SU-DHL-6 (cell line): ENCODE results near the gene FBXO46.

Experiments used
- EZH2phosphoT487 ChIP-seq: fragments of 200-600 bp; sonication (generic), shearing (Covaris generic); conservative IDR thresholded peaks from 2 replicates; pipeline ENCODE4 v1.6.1; 2018; ENCODE audit warnings: mild to moderate bottlenecking, antibody characterized with exemption, low read length, moderate library complexity, mixed read lengths
- TF ChIP-seq, protein P1 (sequence below): fragments of 200-600 bp; sonication (generic); IDR thresholded peaks from one replicate; pipeline ENCODE4 v1.5.1; 2017; ENCODE audit warnings: antibody characterized with exemption, mild to moderate bottlenecking, low read length, moderate library complexity; ENCODE audit not compliant: insufficient read depth, poor library complexity, severe bottlenecking

DNA sequence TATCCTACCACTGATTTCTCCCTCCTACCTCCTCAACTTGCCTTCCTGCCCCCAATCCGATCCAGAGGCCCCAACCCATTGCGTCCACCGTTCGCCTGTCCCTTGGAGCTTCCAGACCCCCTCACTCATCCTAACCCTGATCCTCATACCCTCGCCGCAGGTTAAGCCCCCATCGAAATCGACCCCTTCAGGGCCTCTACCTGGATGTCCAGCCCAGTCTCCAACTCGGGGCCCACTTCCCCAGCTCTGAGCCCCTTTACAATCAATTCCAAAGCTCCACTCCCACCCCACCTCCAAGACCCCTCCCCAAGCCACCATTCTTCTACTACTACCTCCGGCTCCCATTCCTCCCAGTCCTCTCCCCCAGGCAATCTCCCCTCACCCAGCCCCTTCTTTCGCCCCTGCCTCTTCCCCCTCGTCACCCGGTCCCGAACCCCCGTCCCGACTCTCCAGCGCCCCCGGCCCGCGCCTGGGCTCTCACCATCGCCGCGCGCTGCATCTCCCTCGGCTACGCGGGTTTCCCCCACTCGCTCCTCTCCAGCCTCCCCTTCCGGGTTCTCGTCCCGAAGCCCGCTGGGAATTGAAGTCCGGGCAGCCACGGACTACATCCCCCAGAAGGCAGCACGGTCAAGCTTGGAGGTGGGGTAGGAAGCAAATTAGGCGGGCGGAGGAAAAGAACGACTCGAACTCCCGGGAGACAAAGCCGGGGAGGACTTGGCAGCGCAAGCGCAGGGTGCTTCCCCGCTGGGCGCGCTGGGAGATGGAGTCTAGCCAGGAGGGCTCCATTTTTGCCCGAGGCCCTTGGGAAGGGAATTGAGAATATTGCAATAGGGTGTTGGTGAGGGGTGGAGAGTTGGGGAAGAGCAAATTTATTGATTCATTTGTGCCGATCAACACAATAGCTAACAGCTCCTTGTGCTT, at the start of gene FBXO46:
- TF ChIP-seq, protein P1, sequence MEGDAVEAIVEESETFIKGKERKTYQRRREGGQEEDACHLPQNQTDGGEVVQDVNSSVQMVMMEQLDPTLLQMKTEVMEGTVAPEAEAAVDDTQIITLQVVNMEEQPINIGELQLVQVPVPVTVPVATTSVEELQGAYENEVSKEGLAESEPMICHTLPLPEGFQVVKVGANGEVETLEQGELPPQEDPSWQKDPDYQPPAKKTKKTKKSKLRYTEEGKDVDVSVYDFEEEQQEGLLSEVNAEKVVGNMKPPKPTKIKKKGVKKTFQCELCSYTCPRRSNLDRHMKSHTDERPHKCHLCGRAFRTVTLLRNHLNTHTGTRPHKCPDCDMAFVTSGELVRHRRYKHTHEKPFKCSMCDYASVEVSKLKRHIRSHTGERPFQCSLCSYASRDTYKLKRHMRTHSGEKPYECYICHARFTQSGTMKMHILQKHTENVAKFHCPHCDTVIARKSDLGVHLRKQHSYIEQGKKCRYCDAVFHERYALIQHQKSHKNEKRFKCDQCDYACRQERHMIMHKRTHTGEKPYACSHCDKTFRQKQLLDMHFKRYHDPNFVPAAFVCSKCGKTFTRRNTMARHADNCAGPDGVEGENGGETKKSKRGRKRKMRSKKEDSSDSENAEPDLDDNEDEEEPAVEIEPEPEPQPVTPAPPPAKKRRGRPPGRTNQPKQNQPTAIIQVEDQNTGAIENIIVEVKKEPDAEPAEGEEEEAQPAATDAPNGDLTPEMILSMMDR, result peak; percentile 39
- TF ChIP-seq EZH2phosphoT487, result no peak
